Head of caudate nucleus (tissue), 42 donors: ENCODE data around the gene MYH7B.
A peak's percentile ranks its signal among the peaks of the same experiment; 100 is the strongest.

Experiments used
- DNase-seq, 42 donors: peaks; one replicate each; pipeline versions ENCODE4 v3.0.0 to v3.0.0-alpha.2; 2020 to 2021; ENCODE audit warnings: mixed read lengths in 7 of 42
- intact Hi-C: fragments of 100-400 bp; cut with DNase I; formaldehyde crosslinking; loops from one replicate; pipeline ENCODE4 v1.15.0; 2022

Gene MYH7B

GRCh38 chr20:34987288-34988190 is 31.9 kb downstream of the MYH7B start:
- DNase-seq = peak in 1 of 42 donors; percentile 53
- intact Hi-C loops = no loop called here

GRCh38 chr20:34988191-34988540 is 32.5 kb downstream of the MYH7B start:
- DNase-seq = peak in 3 of 42 donors; percentile 19 to 44 (median 39)
- intact Hi-C loops = no loop called here

GRCh38 chr20:34989118-34989517 is 33.5 kb downstream of the MYH7B start:
- no peak for DNase-seq
- intact Hi-C loops = no loop called here

- intact Hi-C loops = no loop called here
Observed at GRCh38 chr20:34989670-34990069, 34.0 kb downstream of the MYH7B start.

GRCh38 chr20:34990231-34990630 is 34.6 kb downstream of the MYH7B start:
- no peak for DNase-seq
- intact Hi-C loops = no loop called here

More at GRCh38 chr20:34989670-34990069, 34.0 kb downstream of the MYH7B start:
- DNase-seq = no peak

GRCh38 chr20:34990661-34991214 is 35.1 kb downstream of the MYH7B start:
- intact Hi-C loops = no loop called here
- no peak for DNase-seq

GRCh38 chr20:34992751-34993417 is 37.2 kb downstream of the MYH7B start:
- intact Hi-C loops = no loop called here
- no peak for DNase-seq

- no peak for DNase-seq
- intact Hi-C loops = no loop called here
Observed at GRCh38 chr20:34993941-34994508, 38.4 kb downstream of the MYH7B start.

- DNase-seq = no peak
- intact Hi-C loops = no loop called here
Observed at GRCh38 chr20:34994509-34995131, 39.0 kb downstream of the MYH7B start.

GRCh38 chr20:34995192-34995591 is 39.5 kb downstream of the MYH7B start:
- no peak for DNase-seq
- intact Hi-C loops = no loop called here

GRCh38 chr20:34995696-34996095 is 40.0 kb downstream of the MYH7B start:
- DNase-seq = no peak
- intact Hi-C loops = no loop called here

GRCh38 chr20:34996243-34997028 is 40.8 kb downstream of the MYH7B start:
- DNase-seq = no peak

GRCh38 chr20:34997131-34997561 is 41.5 kb downstream of the MYH7B start:
- DNase-seq = peak in 40 of 42 donors; percentile 52 to 87 (median 72)
- intact Hi-C loops = no loop called here

More at GRCh38 chr20:34996243-34997028, 40.8 kb downstream of the MYH7B start:
- intact Hi-C loops = no loop called here

- intact Hi-C loops = no loop called here
- DNase-seq = no peak
Observed at GRCh38 chr20:34997774-34998173, 42.1 kb downstream of the MYH7B start.

- no peak for DNase-seq
- intact Hi-C loops = no loop called here
Observed at GRCh38 chr20:34998331-34998950, 42.8 kb downstream of the MYH7B start.

GRCh38 chr20:34999021-34999451 is 43.4 kb downstream of the MYH7B start:
- intact Hi-C loops = no loop called here
- no peak for DNase-seq

- intact Hi-C loops = no loop called here
Observed at GRCh38 chr20:34999782-35000181, 44.1 kb downstream of the MYH7B start.

GRCh38 chr20:35000311-35000921 is 44.7 kb downstream of the MYH7B start:
- intact Hi-C loops = no loop called here
- no peak for DNase-seq

More at GRCh38 chr20:34999782-35000181, 44.1 kb downstream of the MYH7B start:
- no peak for DNase-seq
